Measurements from ENCODE around the gene MED10.

DNA sequence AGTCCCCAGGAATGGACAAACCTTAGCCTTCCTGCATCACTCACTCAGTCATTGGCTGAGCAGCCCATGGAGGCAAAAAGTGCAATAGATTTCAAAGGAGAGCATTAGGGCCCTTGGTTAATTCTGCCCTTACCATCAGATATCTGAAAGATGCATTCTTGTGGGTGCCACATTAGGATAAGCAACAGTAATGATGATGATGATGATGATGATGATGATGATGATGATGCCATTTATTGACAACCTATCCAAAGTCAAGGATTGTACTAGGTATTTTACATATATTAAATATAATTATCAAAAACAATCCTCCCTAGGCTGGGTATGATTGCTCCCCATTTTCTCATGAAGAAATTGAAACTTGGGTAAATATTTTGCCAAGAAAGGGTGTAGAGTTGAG, 9.6 kb upstream of the MED10 start:
- TF ChIP-seq, protein P1, sequence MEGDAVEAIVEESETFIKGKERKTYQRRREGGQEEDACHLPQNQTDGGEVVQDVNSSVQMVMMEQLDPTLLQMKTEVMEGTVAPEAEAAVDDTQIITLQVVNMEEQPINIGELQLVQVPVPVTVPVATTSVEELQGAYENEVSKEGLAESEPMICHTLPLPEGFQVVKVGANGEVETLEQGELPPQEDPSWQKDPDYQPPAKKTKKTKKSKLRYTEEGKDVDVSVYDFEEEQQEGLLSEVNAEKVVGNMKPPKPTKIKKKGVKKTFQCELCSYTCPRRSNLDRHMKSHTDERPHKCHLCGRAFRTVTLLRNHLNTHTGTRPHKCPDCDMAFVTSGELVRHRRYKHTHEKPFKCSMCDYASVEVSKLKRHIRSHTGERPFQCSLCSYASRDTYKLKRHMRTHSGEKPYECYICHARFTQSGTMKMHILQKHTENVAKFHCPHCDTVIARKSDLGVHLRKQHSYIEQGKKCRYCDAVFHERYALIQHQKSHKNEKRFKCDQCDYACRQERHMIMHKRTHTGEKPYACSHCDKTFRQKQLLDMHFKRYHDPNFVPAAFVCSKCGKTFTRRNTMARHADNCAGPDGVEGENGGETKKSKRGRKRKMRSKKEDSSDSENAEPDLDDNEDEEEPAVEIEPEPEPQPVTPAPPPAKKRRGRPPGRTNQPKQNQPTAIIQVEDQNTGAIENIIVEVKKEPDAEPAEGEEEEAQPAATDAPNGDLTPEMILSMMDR (conservative IDR thresholded peaks at IDR 0.05), result no peak
- TF ChIP-seq EZH2 (IDR thresholded peaks at IDR 0.05; ENCODE audit: low read depth), result no peak

Measured in PC-9 (cell line).